Measurements from ENCODE around the gene FRG2B.
"Not testable (repeated sequence)": the region's sequence is repeated elsewhere in the genome, so short reads cannot be mapped to it uniquely, and the experiment has no call there.

Gene FRG2B

GRCh38 chr10:133626695-133627094, at the start of gene FRG2B:
TSS of gene FRG2B (minus strand) at chr10:133626795. CDS start at chr10:133626742, 53 bp downstream.
- not testable (repeated sequence) for DNase-seq

DNA sequence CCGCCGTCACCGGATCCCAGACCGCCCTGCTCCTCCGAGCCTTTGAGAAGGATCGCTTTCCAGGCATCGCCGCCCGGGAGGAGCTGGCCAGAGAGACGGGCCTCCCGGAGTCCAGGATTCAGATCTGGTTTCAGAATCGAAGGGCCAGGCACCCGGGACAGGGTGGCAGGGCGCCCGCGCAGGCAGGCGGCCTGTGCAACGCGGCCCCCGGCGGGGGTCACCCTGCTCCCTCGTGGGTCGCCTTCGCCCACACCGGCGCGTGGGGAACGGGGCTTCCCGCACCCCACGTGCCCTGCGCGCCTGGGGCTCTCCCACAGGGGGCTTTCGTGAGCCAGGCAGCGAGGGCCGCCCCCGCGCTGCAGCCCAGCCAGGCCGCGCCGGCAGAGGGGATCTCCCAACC, 40.9 kb upstream of the FRG2B start:
- DNase-seq, result not testable (repeated sequence)

DNA sequence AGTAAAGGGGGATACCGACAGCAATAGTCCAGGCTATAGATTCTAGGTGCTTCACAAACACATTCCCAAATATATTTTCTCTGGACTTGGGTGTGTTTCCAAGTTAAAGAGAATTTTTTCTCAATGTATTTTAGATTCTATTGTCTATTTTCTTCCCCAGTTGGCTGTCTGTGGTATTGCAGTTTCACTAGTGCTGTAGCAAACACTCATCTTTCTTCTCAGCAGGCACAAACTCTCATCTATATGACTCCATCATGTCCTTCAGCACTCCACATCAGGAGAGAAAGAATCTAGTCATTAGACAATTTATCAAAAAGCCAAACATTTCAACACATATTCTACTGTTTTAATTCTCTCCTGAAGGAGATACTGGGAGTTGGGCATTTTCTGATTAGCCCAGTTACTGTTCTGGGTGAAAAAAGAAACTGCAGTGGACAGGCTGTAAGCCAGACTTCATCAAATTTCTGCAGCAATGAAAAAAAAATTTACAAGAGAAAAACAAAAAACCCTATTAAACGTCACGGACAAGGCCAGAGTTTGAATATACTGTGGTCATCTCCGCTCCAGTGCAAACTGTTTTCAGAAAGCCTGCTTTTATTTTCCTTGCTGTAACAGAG, 37.1 kb upstream of the FRG2B start:
- DNase-seq, result not testable (repeated sequence)

GRCh38 chr10:133661122-133661521, 34.5 kb upstream of the FRG2B start:
- DNase-seq, result not testable (repeated sequence)

DNA sequence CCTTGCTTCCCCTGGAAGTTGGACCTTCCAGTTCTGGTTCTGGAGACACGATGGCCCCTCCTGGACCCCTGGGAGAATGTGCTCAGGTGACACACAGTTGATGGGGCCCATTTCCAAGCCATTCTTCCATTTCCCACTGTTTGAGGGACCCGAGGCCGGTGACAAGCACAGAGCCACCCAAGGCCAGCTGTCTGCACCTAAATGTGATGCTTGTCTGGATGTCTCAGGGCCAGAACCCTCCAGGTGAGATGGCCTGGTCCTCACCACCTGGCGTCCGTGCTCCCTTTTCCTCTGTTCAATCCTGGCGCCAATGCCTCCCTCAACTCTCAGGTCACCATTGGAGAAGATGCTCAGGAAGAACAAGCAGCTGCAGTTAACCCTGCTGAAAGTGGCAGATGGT, 33.9 kb upstream of the FRG2B start:
- DNase-seq, result not testable (repeated sequence)

DNA sequence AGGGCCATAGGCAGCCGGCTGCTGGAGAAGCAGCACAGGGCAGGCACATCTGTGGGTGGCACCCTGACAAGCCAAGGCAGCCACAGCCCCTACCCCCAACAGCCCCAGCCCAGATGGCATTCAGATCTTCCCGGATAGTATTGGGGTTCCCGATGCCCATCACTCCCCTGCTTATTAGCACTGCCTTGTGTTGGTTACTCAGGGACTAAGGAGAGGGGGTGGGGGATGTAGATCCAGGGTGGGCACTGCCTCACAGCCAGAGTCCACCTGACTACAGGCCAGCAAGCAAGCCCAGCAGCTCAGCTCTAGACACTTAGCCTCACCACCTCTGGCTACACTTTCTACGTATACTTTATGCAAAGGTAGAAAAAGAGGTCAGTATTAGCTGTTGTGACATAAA, 30.7 kb upstream of the FRG2B start:
- not testable (repeated sequence) for DNase-seq

- not testable (repeated sequence) for DNase-seq
These were observed 22.4 kb upstream of the FRG2B start for GRCh38 chr10:133648872-133649455.

DNA sequence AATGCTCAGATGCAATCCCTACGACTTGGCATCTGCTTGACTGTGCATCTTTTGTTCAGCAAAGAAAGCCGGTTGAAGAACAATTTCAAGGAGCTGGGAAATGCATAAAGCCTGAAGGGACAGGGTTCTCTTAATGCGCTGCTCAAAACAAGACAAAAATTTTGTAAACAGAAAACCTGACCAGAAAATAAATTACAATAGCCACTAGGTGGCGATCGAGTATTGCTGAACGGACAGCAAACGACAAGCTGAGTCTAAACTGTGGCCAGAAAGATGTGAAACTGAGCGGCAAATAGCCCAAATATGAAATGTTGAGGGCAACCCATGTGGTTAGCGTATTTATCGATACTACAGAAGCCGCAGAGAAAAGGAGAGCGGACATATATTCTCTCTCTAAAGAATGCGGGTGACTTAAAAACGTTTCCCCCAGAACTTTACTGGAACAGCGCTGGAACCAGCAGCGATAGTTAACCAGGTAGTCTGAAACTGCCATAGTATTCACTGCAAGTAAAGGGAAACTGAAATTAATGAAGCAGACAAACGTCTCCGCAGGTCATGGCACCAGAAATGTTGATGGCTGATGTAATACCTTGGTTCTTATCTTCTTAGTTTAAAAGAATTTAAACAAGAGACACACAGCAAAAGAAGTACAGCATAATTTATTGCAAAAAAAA, 20.6 kb upstream of the FRG2B start:
- not testable (repeated sequence) for DNase-seq

- DNase-seq, result not testable (repeated sequence)
These were observed 11.2 kb upstream of the FRG2B start for GRCh38 chr10:133637846-133638235.

GRCh38 chr10:133637202-133637845, 10.7 kb upstream of the FRG2B start:
- not testable (repeated sequence) for DNase-seq

- DNase-seq, result not testable (repeated sequence)
These were observed 4.2 kb upstream of the FRG2B start for GRCh38 chr10:133630723-133631249.

- not testable (repeated sequence) for DNase-seq
These were observed 4.1 kb downstream of the FRG2B start for GRCh38 chr10:133622544-133622943.

DNA sequence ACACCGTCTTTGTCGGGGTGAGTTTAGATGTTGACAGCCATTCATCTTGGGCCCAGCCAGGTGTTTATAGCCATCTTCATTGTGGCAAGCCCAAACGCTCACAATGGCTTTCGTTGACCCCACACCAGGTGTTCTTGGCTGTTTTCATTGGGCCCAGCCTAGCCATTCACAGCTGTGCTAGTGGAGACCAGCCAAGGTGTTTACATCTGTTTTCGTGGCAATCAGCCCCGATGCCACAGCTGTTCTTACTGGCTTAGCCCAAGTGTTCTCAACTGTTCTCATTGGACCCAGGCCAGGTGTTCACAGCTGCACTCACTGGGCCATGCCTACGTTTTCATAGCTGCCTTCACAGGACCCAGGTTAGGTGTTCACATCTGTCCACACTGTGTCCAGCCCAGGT, 7.7 kb downstream of the FRG2B start:
- DNase-seq, result no peak

DNA sequence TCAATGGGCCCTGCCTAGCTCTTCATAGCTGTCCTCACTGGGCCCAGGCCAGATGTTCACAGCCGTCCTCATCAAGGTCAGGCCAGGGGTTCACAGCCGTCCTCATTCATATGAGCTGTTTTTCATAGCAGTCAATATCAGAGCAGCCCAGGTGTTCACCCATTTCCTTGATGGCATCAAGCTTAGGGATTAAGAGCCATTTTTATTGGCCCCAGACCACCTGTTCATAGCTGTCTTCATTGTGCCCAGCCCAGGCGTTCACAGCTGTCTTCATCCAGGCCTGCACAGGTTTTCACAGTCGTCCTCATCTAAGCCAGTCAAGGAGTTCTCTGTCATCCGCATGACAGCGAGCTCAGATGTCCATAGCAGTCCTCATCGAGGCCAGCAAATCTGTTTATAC, 9.4 kb downstream of the FRG2B start:
- DNase-seq, result no peak

DNA sequence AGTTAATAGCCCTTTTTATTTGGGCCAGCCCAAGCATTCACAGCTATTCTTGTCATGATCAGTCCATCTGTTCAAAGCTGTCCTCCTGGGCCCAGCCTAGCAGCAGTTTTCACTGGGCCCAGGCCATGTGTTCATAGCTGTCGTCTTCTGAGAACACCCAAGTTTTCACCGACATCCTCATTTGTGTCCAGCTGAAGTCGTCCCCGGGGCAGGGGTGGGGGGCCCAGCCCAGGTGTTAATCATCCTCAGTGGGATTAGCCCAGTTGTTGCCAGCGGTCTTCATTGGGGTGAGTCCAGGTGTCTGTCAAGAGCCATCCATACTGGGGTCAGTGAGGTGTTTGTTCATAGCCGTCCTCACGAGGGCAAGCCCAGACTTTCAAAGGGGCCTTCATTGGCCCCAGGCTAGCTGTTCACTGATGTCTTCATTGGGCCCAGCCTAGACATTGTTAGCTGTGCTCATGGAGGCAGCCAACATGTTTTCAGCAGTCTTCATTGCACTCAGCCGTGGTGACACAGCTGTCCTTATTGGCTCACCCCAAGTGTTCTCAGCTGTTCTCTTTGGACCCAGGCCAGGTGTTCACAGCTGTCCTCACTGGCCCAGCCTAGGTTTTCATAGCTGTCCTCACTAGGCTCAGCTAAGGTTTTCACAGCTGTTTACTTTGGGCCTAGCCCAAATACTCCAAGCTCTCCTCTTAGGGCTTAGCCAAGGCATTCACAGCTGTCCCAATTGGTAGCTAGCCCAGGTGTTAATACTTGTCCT, 10.0 kb downstream of the FRG2B start:
- DNase-seq, result no peak

DNA sequence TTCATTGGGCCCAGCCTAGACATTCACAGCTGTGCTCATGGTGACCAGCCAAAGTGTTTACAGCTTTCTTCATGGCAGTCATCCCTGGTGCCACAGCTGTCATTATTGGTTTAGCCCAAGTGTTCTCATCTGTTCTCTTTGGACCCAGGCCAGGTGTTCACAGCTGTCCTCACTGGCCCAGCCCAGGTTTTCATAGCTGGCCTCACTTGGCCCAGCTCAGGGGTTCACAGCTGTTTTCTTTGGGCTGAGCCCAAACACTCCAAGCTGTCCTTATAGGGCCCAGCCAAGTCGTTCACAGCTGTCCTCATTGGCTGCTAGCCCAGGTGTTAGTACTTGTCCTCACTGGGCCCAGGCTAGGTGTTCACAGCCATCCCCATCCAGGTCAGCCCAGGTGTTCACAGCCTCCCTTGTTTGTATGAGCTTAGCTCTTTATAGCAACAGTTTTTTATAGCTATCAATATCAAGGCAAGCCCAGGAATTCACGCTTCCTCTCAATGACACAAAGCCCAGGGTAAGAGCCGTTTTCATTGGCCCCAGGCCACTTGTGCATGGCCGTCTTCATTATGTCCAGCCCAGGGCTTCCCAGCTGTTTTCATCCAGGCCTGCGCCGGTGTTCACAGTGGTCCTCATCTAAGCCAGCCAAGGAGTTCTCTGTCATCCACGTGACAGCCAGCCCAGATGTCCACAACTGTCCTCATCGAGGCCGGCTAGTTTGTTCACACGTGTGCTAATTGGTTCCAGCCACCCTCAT, 11.6 kb downstream of the FRG2B start:
- no peak for DNase-seq

- no peak for DNase-seq
These were observed 12.9 kb downstream of the FRG2B start for GRCh38 chr10:133613699-133614098.

DNA sequence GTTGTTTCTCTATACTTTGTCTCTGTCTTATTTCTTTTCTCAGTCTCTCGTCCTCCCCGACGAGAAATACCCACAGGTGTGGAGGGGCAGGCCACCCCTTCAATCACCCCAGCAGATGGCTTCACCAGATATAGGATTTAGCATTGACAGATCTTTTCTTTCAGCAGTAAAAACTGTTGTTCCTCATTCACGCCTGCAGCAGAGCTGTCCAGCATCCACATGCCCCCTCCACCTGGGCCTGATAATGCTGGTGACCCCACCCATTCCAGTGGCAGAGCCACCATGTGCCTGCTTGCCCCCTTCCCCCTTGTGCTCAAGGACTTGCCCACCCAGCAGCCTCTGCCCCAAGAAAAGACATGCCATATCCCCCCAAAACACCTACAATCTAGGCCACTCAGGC, 15.5 kb downstream of the FRG2B start:
- no peak for DNase-seq

- DNase-seq, result no peak
These were observed 17.7 kb downstream of the FRG2B start for GRCh38 chr10:133608855-133609254.

GRCh38 chr10:133603434-133603833, 23.2 kb downstream of the FRG2B start:
- DNase-seq, result not testable (repeated sequence)

- DNase-seq, result no peak
These were observed 25.9 kb downstream of the FRG2B start for GRCh38 chr10:133600657-133601056.

DNA sequence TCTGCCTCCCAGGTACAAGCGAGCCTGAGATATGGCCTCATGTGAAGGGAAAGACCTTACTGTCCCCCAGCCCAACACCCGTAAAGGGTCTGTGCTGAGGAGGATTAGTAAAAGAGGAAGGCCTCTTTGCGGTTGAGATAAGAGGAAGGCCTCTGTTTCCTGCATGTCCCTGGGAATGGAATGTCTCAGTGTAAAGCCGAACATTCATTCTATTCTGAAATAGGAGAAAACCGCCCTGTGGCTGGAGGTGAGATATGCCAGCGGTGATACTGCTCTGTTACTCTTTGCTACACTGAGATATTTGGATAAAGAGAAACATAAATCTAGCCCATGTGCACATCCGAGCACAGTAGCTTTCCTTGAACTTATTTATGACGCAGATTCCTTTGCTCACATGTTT, 26.7 kb downstream of the FRG2B start:
- DNase-seq, result not testable (repeated sequence)
